ENCODE results near the gene IQGAP1.

GRCh38 chr15:90343302-90343790 is 44.7 kb upstream of the IQGAP1 start:
- TF ChIP-seq, protein P1, sequence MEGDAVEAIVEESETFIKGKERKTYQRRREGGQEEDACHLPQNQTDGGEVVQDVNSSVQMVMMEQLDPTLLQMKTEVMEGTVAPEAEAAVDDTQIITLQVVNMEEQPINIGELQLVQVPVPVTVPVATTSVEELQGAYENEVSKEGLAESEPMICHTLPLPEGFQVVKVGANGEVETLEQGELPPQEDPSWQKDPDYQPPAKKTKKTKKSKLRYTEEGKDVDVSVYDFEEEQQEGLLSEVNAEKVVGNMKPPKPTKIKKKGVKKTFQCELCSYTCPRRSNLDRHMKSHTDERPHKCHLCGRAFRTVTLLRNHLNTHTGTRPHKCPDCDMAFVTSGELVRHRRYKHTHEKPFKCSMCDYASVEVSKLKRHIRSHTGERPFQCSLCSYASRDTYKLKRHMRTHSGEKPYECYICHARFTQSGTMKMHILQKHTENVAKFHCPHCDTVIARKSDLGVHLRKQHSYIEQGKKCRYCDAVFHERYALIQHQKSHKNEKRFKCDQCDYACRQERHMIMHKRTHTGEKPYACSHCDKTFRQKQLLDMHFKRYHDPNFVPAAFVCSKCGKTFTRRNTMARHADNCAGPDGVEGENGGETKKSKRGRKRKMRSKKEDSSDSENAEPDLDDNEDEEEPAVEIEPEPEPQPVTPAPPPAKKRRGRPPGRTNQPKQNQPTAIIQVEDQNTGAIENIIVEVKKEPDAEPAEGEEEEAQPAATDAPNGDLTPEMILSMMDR (IDR thresholded peaks at IDR 0.05), result no peak
- no peak for TF ChIP-seq POLR2A (IDR thresholded peaks at IDR 0.05)

Measured in Peyer's patch (tissue), 4 donors.